HCT116 (cell line): ENCODE results near the gene RABL6. TPM values are rescaled to one million over a fixed set of nuclear protein-coding genes. Genes with fewer than 3 reads are reported as not detected.

ENCODE experiments used
- ATAC-seq: fragments of 200-7000 bp; cut with Tn5 transposase; 2 replicates; pipeline ENCODE4 v1.9.1; 2020; ENCODE audit warnings: mild to moderate bottlenecking, moderate library complexity
- BruUV-seq: library from RNA; stranded (reverse); fragments of 400-500 nt; replicated peaks from 2 replicates; lab custom pipeline; 2021; lab: Mats Ljungman, UMichigan
- CTCF ChIA-PET: fragments of 300-600 bp; sonication (Branson Sonifier 250); formaldehyde crosslinking; loops from one replicate; lab custom pipeline; 2021; ENCODE audit warnings: antibody characterized with exemption; lab: Charles Lee
- POLR2A ChIA-PET: fragments of 300-600, 350-600 bp; sonication (Branson Sonifier 250); formaldehyde crosslinking; loops from one replicate; lab custom pipeline; 2021; ENCODE audit warnings: antibody characterized with exemption; lab: Charles Lee
- RAD21 ChIA-PET, 2 experiments: fragments of 300-600 bp; sonication (Branson Sonifier 250); formaldehyde crosslinking; loops; one replicate each; lab custom pipeline; 2023; ENCODE audit warnings: low total read pairs in 2 of 2; ENCODE audit not compliant: uncharacterized antibody in 2 of 2, unreplicated experiment in 2 of 2, low non-redundant PET in 1 of 2; lab: Charles Lee
- DNase-seq: peaks from one replicate; pipeline ENCODE4 v3.0.0-alpha.2; 2010; ENCODE audit warnings: low read depth, low spot score
- H2AFZ ChIP-seq: fragments of 200-600 bp; shearing (Covaris generic), sonication (generic); 2 replicates; pipeline ENCODE4 v1.6.1; 2017; ENCODE audit warnings: low read depth, mixed run types, mixed read lengths, antibody characterized with exemption, low read length; ENCODE audit not compliant: poor library complexity, severe bottlenecking
- H3K27ac ChIP-seq: 2 replicates; pipeline ENCODE4 v1.5.1; 2012; ENCODE audit warnings: low read depth, low read length
- H3K27me3 ChIP-seq: fragments of 200-600 bp; sonication (generic); 2 replicates; pipeline ENCODE4 v1.6.1; 2016; ENCODE audit warnings: mixed run types, low read length, mixed read lengths; ENCODE audit not compliant: insufficient read depth
- H3K36me3 ChIP-seq, 2 experiments: fragments of 200-500 bp in 1 of 2; fragments of 200-600 bp in 1 of 2; sonication (Bioruptor generic) in 1 of 2; sonication (generic) in 1 of 2; 2 replicates each; pipeline versions ENCODE4 v1.5.1 to v1.6.1; 2014 to 2016; ENCODE audit warnings: low read length in 2 of 2, inconsistent platforms in 1 of 2, mixed read lengths in 1 of 2, mixed run types in 1 of 2; ENCODE audit not compliant: insufficient read depth in 2 of 2, control insufficient read depth in 1 of 2
- H3K4me1 ChIP-seq, 2 experiments: fragments of 200-600 bp in 1 of 2; sonication (generic) in 1 of 2; 2 replicates each; pipeline versions ENCODE4 v1.5.1 to v1.6.1; 2012 to 2017; ENCODE audit warnings: low read length in 2 of 2, inconsistent platforms in 1 of 2, mild to moderate bottlenecking in 1 of 2, mixed read lengths in 1 of 2, mixed run types in 1 of 2, moderate library complexity in 1 of 2; ENCODE audit not compliant: insufficient read depth in 2 of 2, control insufficient read depth in 1 of 2
- H3K4me2 ChIP-seq: fragments of 200-600 bp; sonication (generic); 2 replicates; pipeline ENCODE4 v1.6.1; 2017; ENCODE audit warnings: mixed run types, low read length, mixed read lengths
- H3K4me3 ChIP-seq, 2 experiments: fragments of 200-600 bp in 1 of 2; sonication (generic) in 1 of 2; replicated peaks in 1 of 2; 2 replicates each; pipeline ENCODE4 v1.5.1; 2011 to 2016; ENCODE audit warnings: low read length in 2 of 2, control low read depth in 1 of 2, low read depth in 1 of 2, mild to moderate bottlenecking in 1 of 2, mixed read lengths in 1 of 2, mixed run types in 1 of 2
- H3K79me2 ChIP-seq: fragments of 200-600 bp; sonication (generic); 2 replicates; pipeline ENCODE4 v1.6.1; 2017; ENCODE audit warnings: mild to moderate bottlenecking, mixed run types, low read length, moderate library complexity, mixed read lengths; ENCODE audit not compliant: insufficient read depth
- H3K9ac ChIP-seq: fragments of 200-600 bp; sonication (generic); 2 replicates; pipeline ENCODE4 v1.6.1; 2016; ENCODE audit warnings: low read length, mixed read lengths
- H3K9me2 ChIP-seq: fragments of 200-600 bp; sonication (generic), shearing (Covaris generic); 2 replicates; pipeline ENCODE4 v1.6.1; 2017; ENCODE audit warnings: mixed run types, mild to moderate bottlenecking, moderate library complexity; ENCODE audit not compliant: insufficient read depth
- H3K9me3 ChIP-seq, 2 experiments: fragments of 200-500 bp in 1 of 2; fragments of 200-600 bp in 1 of 2; sonication (Bioruptor generic) in 1 of 2; sonication (generic) in 1 of 2; 2 replicates each; pipeline ENCODE4 v1.6.1; 2014 to 2017; ENCODE audit warnings: low read length in 2 of 2, mixed read lengths in 2 of 2, inconsistent platforms in 1 of 2, low read depth in 1 of 2, mild to moderate bottlenecking in 1 of 2, mixed run types in 1 of 2, moderate library complexity in 1 of 2; ENCODE audit not compliant: control insufficient read depth in 1 of 2, insufficient read depth in 1 of 2
- H4K20me1 ChIP-seq: fragments of 200-600 bp; sonication (generic), shearing (Covaris generic); 2 replicates; pipeline ENCODE4 v1.6.1; 2017; ENCODE audit warnings: mixed run types, mild to moderate bottlenecking, moderate library complexity; ENCODE audit not compliant: insufficient read depth
- EGR1 ChIP-seq: IDR thresholded peaks from 2 replicates; pipeline ENCODE4 v1.6.1; 2012; ENCODE audit warnings: low read depth
- EZH2 ChIP-seq: fragments of 200-600 bp; sonication (generic); IDR thresholded peaks from 2 replicates; pipeline ENCODE4 v1.6.1; 2017; ENCODE audit warnings: antibody characterized with exemption, mixed run types
- EZH2phosphoT487 ChIP-seq: fragments of 200-600 bp; IDR thresholded peaks from 2 replicates; pipeline ENCODE4 v1.6.1; 2018; ENCODE audit warnings: antibody characterized with exemption, borderline replicate concordance
- POLR2A ChIP-seq: IDR thresholded peaks from 2 replicates; pipeline ENCODE4 v1.7.0; 2011; ENCODE audit warnings: borderline replicate concordance; ENCODE audit not compliant: insufficient read depth, insufficient read length; ENCODE audit errors: extremely low read depth
- RAD21 ChIP-seq: IDR thresholded peaks from 2 replicates; pipeline ENCODE4 v1.6.1; 2012; ENCODE audit warnings: low read depth, mild to moderate bottlenecking
- SIN3A ChIP-seq: IDR thresholded peaks from 2 replicates; pipeline ENCODE4 v1.6.1; 2012; ENCODE audit warnings: low read depth
- SP1 ChIP-seq: IDR thresholded peaks from 2 replicates; pipeline ENCODE4 v1.6.1; 2012; ENCODE audit warnings: low read depth
- TCF7L2 ChIP-seq: IDR thresholded peaks from 2 replicates; pipeline ENCODE4 v1.7.0; 2011; ENCODE audit warnings: borderline replicate concordance, inconsistent platforms; ENCODE audit not compliant: insufficient read depth, insufficient read length; ENCODE audit errors: extremely low read depth
- YY1 ChIP-seq: IDR thresholded peaks from 2 replicates; pipeline ENCODE4 v1.6.1; 2011; ENCODE audit warnings: low read length, low read depth, moderate library complexity, mild to moderate bottlenecking; ENCODE audit not compliant: insufficient replicate concordance; ENCODE audit errors: extremely low read depth
- ZFX ChIP-seq: fragments of 450-650 bp; IDR thresholded peaks from 2 replicates; pipeline ENCODE4 v1.6.1; 2017
- ZNF274 ChIP-seq: fragments of 200-500 bp; sonication (Bioruptor generic); IDR thresholded peaks from 2 replicates; pipeline ENCODE4 v1.6.1; 2014; ENCODE audit warnings: mild to moderate bottlenecking, low read depth, low read length, inconsistent platforms
- intact Hi-C: fragments of 100-400 bp; cut with micrococcal nuclease; formaldehyde crosslinking; loops from 2 replicates; pipeline ENCODE4 v1.10.0; 2022
- total RNA-seq: library from RNA; stranded (reverse); gene quantifications from one replicate; pipeline ENCODE4 v1.2.1, GENCODE V29; 2021; ENCODE audit not compliant: unreplicated experiment
- TF ChIP-seq, protein P1 (sequence below): IDR thresholded peaks from 2 replicates; pipeline ENCODE4 v1.6.1; 2012
- TF ChIP-seq, protein P2 (sequence below), 3 experiments: fragments of 200-600 bp in 1 of 3; sonication (generic) in 1 of 3; IDR thresholded peaks in 2 of 3; conservative IDR thresholded peaks in 1 of 3; 2 replicates each; pipeline ENCODE4 v1.5.1; 2012 to 2017; ENCODE audit warnings: low read depth in 2 of 3, low read length in 2 of 3, antibody characterized with exemption in 1 of 3, borderline replicate concordance in 1 of 3, control low read depth in 1 of 3, mild to moderate bottlenecking in 1 of 3, mixed read lengths in 1 of 3, mixed run types in 1 of 3, moderate library complexity in 1 of 3; ENCODE audit not compliant: insufficient read depth in 1 of 3

The RABL6 gene
- total RNA-seq, 1 experiment from 2014 or later = 98.6 TPM

DNA sequence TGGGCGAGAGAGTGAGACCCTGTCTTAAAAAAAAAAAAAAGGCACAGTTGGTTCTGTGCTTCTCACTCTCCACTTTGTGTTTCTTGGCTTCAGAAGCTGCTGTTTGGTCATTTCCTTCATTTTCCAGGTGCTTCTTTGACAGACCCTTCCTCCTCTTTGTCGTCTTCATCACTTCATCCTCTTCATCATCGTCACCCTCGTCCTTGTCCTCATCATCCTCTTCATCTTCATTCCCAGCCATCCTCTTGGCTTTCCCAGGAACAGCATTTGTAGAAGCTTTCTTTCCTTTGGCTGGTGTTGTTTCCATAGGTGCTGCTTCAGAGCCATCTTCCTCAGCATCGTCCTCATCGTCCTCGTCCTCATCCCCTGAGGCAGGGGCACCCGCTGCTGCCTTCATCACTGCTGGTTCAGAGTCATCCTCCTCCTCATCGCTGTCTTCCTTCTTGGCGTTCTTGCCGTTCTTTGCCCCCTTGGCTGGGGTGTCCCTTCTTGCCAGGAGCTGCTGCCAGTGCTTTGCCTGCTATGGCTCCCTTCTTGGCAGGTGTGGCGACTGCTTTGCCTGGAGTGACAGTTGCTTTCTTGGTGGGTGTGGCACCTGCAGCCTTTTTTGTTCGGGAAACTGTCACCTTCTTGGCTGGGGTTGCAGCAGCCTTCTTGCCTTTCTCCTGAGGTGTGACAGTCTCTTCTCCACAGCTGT, 7.1 kb downstream of the RABL6 start:
- BruUV-seq = no TSS peak
- ChIA-PET POLR2A (no interaction called here), RAD21 (no interaction called here)

More for the DNA sequence above, 7.1 kb downstream of the RABL6 start:
- Histone ChIP-seq H3K4me2 (no peak overlapping the region), H3K9ac (no peak overlapping the region), H3K79me2 (peaks cover 53% of the 10 kb centered on the region), H3K9me3 (no peaks in the 10 kb centered on the region), H3K4me1 (no peaks in the 10 kb centered on the region), H3K27me3 (no peaks in the 10 kb centered on the region), H3K36me3 (peaks cover 3 to 14% of the 10 kb centered on the region in 2 experiments; a peak in 3 of 4 replicates), H3K27ac (no peak overlapping the region), H4K20me1 (no peaks in the 10 kb centered on the region), H3K9me2 (no peaks in the 10 kb centered on the region), H2AFZ (no peak overlapping the region), H3K4me3 (no peak overlapping the region)
- DNase-seq (no peak), ATAC-seq (no peak)
- CTCF ChIA-PET = no interaction called here
- intact Hi-C loops = no loop called here
- TF ChIP-seq POLR2A = no peak
- no peak for TF ChIP-seq ZFX
- TF ChIP-seq, protein P1, sequence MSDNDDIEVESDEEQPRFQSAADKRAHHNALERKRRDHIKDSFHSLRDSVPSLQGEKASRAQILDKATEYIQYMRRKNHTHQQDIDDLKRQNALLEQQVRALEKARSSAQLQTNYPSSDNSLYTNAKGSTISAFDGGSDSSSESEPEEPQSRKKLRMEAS = no peak
- no peak for TF ChIP-seq EZH2
- TF ChIP-seq SIN3A = no peak
- TF ChIP-seq, protein P2, sequence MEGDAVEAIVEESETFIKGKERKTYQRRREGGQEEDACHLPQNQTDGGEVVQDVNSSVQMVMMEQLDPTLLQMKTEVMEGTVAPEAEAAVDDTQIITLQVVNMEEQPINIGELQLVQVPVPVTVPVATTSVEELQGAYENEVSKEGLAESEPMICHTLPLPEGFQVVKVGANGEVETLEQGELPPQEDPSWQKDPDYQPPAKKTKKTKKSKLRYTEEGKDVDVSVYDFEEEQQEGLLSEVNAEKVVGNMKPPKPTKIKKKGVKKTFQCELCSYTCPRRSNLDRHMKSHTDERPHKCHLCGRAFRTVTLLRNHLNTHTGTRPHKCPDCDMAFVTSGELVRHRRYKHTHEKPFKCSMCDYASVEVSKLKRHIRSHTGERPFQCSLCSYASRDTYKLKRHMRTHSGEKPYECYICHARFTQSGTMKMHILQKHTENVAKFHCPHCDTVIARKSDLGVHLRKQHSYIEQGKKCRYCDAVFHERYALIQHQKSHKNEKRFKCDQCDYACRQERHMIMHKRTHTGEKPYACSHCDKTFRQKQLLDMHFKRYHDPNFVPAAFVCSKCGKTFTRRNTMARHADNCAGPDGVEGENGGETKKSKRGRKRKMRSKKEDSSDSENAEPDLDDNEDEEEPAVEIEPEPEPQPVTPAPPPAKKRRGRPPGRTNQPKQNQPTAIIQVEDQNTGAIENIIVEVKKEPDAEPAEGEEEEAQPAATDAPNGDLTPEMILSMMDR (IDR thresholded peaks at IDR 0.05 in 2 of 3, conservative IDR thresholded peaks at IDR 0.05 in 1 of 3; ENCODE audit: borderline replicate concordance in 1 of 3, insufficient read depth in 1 of 3, low read depth in 2 of 3, low read length in 2 of 3) = no peak
- TF ChIP-seq TCF7L2 = no peak
- no peak for TF ChIP-seq YY1
- TF ChIP-seq RAD21 = no peak
- TF ChIP-seq EGR1 = no peak
- TF ChIP-seq EZH2phosphoT487 = no peak
- no peak for TF ChIP-seq SP1
- TF ChIP-seq ZNF274 = no peak
